Activated CD4-positive, alpha-beta T cell treated with anti-CD3 and anti-CD28 coated beads, Interleukin-2, amount 50 U/mL, for 24 hours (primary cell): ENCODE measurements around the gene OR12D1.

ENCODE experiments used
- DNase-seq, 2 donors: peaks; one replicate each; pipeline ENCODE4 v3.0.0-alpha.2; 2020; ENCODE audit warnings: low read depth in 1 of 2, low spot score in 1 of 2

Gene OR12D1

DNA sequence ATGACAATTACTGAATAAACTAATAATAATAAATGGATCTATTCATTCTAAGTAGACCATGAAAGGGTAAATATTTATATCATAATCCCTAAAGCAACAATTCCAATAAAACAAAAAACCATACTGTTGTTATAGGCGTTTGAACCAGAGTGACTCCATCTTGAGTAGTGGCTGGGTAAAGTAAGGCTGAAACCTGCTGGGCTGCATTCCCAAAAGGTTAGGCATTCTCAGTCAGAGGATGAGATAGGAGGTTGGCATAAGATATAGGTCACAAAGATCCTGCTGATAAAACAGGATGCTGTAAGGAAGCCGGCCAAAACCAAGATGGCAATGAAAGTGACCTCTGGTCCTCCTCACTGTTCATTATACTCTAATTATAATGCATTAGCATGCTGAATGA, 50.6 kb downstream of the OR12D1 start:
- no peak for DNase-seq

DNA sequence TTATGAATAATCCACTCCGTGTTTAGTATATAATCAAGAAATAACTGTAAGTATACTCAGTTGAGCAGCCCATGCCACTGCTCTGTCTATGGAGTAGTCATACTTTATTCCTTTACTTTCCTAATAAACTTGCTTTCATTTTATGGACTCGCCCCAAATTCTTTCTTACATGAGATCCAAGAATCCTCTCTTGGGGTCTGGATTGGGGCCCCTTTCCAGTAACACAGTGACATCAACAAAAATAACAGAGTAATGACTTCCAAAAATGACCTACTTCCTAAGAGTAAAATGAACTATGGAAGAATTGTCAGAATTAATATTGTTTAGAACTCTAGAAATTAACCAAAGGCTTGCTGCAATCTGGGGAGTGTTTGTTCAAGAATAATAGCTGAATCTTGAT, 51.1 kb downstream of the OR12D1 start:
- DNase-seq, result no peak

GRCh38 chr6:29466241-29466640, 51.5 kb downstream of the OR12D1 start:
- DNase-seq, result no peak
